ENCODE measurements around the gene PRSS33. TPM values are rescaled to one million over a fixed set of nuclear protein-coding genes. Genes with fewer than 3 reads are reported as not detected.

The PRSS33 gene
- polyA plus RNA-seq, 1 of the 3 experiments (the other 2 are of a cell fraction), result not detected

GRCh38 chr16:2761472-2761871, 25.9 kb downstream of the PRSS33 start (continued):
- TF ChIP-seq REST (IDR thresholded peaks at IDR 0.05; ENCODE audit: low read depth, low read length), result no peak
- no peak for TF ChIP-seq NRF1 (IDR thresholded peaks at IDR 0.05; ENCODE audit: low read depth, low read length)
- TF ChIP-seq GABPA (IDR thresholded peaks at IDR 0.05; ENCODE audit: low read depth), result no peak
- TF ChIP-seq FOXM1 (IDR thresholded peaks at IDR 0.05; ENCODE audit: low read depth), result no peak
- TF ChIP-seq ZBTB33 (IDR thresholded peaks at IDR 0.05; ENCODE audit: borderline replicate concordance, low read depth), result no peak

GRCh38 chr16:2757344-2757743, 30.0 kb downstream of the PRSS33 start:
- WGBS (ENCODE audit: low lambda C conversion rate), result 94% methylated on average over 11 of the region's 11 CpGs
- H3K36me3 ChIP-seq (replicated peaks in 1 of 2; ENCODE audit: control insufficient read depth in 1 of 2, insufficient read depth in 2 of 2, low read length in 1 of 2), result peaks cover 63 to 68% of the 10 kb centered on the region in 2 experiments

More at GRCh38 chr16:2757344-2757743, 30.0 kb downstream of the PRSS33 start:
- Histone ChIP-seq H3K27me3 (ENCODE audit: insufficient read depth) (no peaks in the 10 kb centered on the region), H3K4me2 (no peak overlapping the region), H3K27ac (ENCODE audit: low read depth in 2 of 2, low read length in 1 of 2) (no peak overlapping the region), H3F3A (replicated peaks; ENCODE audit: insufficient read depth) (peaks cover 5% of the 10 kb centered on the region), H2AFZ (ENCODE audit: low read depth) (no peak overlapping the region), H3K9me2 (no peaks in the 10 kb centered on the region), H3K79me2 (ENCODE audit: insufficient read depth) (peaks cover 95% of the 10 kb centered on the region), H3K9ac (no peak overlapping the region), H3K4me1 (ENCODE audit: control insufficient read depth in 1 of 2, insufficient read depth in 2 of 2, low read depth in 1 of 2, low read length in 1 of 2) (peaks cover 12% of the 10 kb centered on the region in 2 experiments; a peak in 3 of 4 replicates), H4K20me1 (ENCODE audit: insufficient read depth) (peaks cover 89% of the 10 kb centered on the region), H3K9me3 (no peaks in the 10 kb centered on the region), H3K4me3 (ENCODE audit: low read depth in 2 of 2, low read length in 1 of 2) (no peak overlapping the region)
- TF ChIP-seq ELF1 (IDR thresholded peaks at IDR 0.05), result no peak
- TF ChIP-seq FOSL2 (IDR thresholded peaks at IDR 0.05; ENCODE audit: borderline replicate concordance, low read depth), result no peak
- TF ChIP-seq RCOR1 (IDR thresholded peaks at IDR 0.05; ENCODE audit: low read length), result no peak
- TF ChIP-seq SMC3 (IDR thresholded peaks at IDR 0.05; ENCODE audit: low read depth, low read length), result no peak
- no peak for TF ChIP-seq RXRA (IDR thresholded peaks at IDR 0.05; ENCODE audit: borderline replicate concordance, low read depth)
- TF ChIP-seq POLR2AphosphoS5 (IDR thresholded peaks at IDR 0.05; ENCODE audit: low read depth, low read length), result no peak
- TF ChIP-seq CHD2 (IDR thresholded peaks at IDR 0.05; ENCODE audit: low read length, partially characterized antibody), result no peak
- TF ChIP-seq RAD21 (IDR thresholded peaks at IDR 0.05; ENCODE audit: low read length), result no peak
- ChIA-PET CTCF (no interaction called here), POLR2A (no interaction called here)
- DNase-seq, result no peak

All from SK-N-SH (cell line).